GM12891 (cell line): ENCODE results near the gene NDUFAF8.

Source experiments
- PAX5 ChIP-seq: IDR thresholded peaks from 2 replicates; pipeline ENCODE4 v1.6.1; 2011; ENCODE audit warnings: low read length, moderate library complexity, mild to moderate bottlenecking; ENCODE audit not compliant: insufficient read depth, severe bottlenecking
- POLR2A ChIP-seq: IDR thresholded peaks from 2 replicates; pipeline ENCODE4 v1.6.1; 2011; ENCODE audit warnings: low read depth, low read length, control low read depth
- POLR2AphosphoS5 ChIP-seq: IDR thresholded peaks from 2 replicates; pipeline ENCODE4 v1.6.1; 2011; ENCODE audit warnings: low read depth, low read length, control low read depth
- POU2F2 ChIP-seq: IDR thresholded peaks from 2 replicates; pipeline ENCODE4 v1.6.1; 2011; ENCODE audit warnings: low read depth, mild to moderate bottlenecking, control low read depth, low read length, moderate library complexity
- SPI1 ChIP-seq: IDR thresholded peaks from 2 replicates; pipeline ENCODE4 v1.6.1; 2011; ENCODE audit warnings: low read depth, low read length, control low read depth
- TAF1 ChIP-seq: IDR thresholded peaks from 2 replicates; pipeline ENCODE4 v1.6.1; 2011; ENCODE audit warnings: low read depth, low read length, control low read depth

- TF ChIP-seq PAX5 (no peak), POLR2A (no peak), POLR2AphosphoS5 (no peak), TAF1 (no peak), SPI1 (no peak), POU2F2 (no peak)
Observed at GRCh38 chr17:81252326-81252986, 13.3 kb downstream of the NDUFAF8 start.
